GM20000 (cell line): ENCODE measurements around the gene MEGF6.
"Not testable (repeated sequence)": the region's sequence is repeated elsewhere in the genome, so short reads cannot be mapped to it uniquely, and the experiment has no call there.

Source experiments
- DNase-seq: peaks from one replicate; pipeline ENCODE4 v3.0.0; 2012; ENCODE audit warnings: low spot score
- CTCF ChIP-seq: IDR thresholded peaks from 2 replicates; pipeline ENCODE4 v1.5.1; 2012; ENCODE audit warnings: mild to moderate bottlenecking, control low read depth; ENCODE audit errors: extremely low read depth, missing control alignments

The MEGF6 gene

GRCh38 chr1:3593334-3593733 is 18.0 kb downstream of the MEGF6 start:
- no peak for TF ChIP-seq CTCF

DNA sequence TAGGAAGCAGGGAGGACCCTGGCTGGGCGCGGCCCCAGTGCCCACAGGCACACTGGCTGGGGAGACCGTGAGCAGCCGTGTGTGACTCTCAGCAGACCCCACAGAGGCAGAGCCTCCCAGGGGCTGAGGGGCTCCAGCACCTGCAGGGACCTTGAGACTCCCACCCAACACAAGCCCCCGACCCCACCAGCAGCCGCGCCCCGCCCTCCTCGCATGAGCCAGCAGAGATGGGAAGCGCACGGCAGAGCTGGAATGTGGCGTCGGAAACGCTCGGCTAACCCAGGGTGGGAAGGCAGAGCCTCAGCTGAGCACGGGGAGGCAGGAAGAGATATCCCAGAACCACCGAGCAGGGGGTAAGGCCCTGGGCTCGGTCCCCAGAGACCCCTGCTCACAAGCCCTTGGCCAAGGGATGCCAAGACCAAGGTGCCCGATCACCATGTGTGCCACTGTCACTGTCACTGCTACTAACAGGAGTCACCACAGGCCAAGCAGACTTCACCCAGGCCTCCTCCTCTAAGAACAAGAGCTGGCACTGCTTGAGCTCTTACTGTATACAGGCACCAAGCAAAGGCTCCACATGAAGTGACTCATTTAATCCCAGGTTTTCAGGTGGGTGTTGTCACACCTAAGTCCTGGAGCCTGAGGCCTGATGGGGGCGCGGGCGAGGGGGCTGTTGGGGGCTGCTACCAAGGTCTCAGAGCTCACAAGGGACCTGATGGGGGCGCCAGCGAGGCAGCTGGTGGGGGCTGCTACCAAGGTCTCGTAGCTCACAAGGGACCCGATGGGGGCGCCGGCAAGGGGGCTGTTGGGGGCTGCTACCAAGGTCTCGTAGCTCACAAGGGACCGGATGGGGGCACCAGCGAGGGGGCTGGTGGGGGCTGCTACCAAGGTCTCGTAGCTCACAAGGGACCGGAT is 20.1 kb downstream of the MEGF6 start:
- TF ChIP-seq CTCF: no peak
- DNase-seq: no peak

More at GRCh38 chr1:3593334-3593733, 18.0 kb downstream of the MEGF6 start:
- no peak for DNase-seq

DNA sequence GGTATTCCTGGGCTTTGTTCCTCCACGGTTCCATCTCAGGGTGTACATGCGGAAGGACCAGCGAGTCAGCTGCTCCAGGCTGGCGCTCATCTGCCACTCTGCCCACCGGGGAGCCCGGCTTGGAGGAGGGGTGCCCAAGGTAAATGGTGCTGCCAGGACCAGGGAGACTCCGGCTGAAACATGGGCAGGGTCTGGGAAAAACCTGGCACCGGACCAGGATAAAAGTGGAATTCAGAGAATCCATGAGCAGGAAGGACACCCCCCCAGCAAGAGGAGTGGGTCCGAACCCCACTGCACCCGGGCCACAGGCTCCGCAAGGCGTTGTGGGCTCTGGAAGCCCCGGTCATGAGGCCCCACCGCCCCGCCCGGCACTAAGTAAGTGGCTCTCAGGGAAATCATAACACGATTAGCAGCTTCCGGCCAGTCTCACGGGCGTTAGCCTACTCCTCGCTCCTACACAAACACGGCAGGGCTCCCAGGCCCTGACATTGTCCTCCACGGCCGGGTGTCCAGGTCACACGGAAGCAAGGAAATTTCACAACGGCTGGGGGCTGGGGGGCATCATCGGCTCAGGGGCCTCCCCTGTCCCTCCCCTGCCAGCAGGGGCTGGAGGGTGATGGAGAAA is 21.1 kb downstream of the MEGF6 start:
- no peak for TF ChIP-seq CTCF
- no peak for DNase-seq

- TF ChIP-seq CTCF: no peak
- DNase-seq: no peak
Measured at GRCh38 chr1:3588395-3588794, 22.9 kb downstream of the MEGF6 start.

DNA sequence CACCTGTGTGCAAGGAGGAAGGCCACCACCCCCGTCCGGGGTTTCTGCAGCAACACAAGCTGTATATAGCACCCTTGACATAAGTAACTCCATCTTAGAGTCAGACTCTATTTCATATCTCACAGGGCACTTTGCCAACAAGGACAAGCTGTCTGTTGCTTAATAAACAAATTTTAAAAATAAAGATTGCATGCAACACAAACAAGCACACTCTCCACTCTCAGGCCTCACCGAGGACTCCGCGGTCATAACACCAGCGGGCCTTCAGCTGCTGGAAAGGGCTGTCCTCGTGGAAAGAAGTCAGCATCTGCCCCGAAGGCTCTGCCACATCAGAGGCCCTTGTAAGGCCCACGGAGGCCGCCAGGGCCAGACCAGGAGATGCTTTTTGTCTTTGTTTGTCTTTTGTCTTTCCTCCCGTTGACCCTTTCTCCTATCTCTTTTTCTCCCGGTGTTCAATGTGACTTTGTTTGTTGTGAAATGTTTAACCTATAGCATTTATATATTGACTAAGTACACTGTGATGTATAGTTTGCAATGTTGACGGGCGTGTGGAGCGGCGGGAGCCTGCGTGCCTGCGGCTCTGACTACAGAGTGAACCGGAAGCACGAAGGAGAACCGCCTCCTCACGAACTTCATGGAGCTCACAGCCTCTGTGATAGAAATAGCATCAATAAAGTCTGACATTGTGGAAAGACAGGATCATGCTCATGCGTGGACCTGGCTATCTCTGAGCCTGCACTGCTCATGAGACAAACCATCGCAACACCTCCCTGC is 24.1 kb downstream of the MEGF6 start:
- DNase-seq: no peak
- TF ChIP-seq CTCF: no peak

GRCh38 chr1:3585940-3586568 is 25.3 kb downstream of the MEGF6 start:
- no peak for DNase-seq
- no peak for TF ChIP-seq CTCF

GRCh38 chr1:3585353-3585868 is 25.9 kb downstream of the MEGF6 start:
- DNase-seq: not testable (repeated sequence)
